DOHH2 (cell line): Measurements from ENCODE around the gene CRHR1.

Source experiments
- EZH2phosphoT487 ChIP-seq: fragments of 200-600 bp; sonication (generic); IDR thresholded peaks from 2 replicates; pipeline ENCODE4 v1.6.1; 2017; ENCODE audit warnings: borderline replicate concordance, mild to moderate bottlenecking, antibody characterized with exemption, low read length, moderate library complexity, mixed read lengths
- TF ChIP-seq, protein P1 (sequence below): fragments of 200-600 bp; sonication (generic); IDR thresholded peaks from one replicate; pipeline ENCODE4 v1.5.1; 2014; ENCODE audit warnings: antibody characterized with exemption, mild to moderate bottlenecking, low read depth, low read length; ENCODE audit not compliant: poor library complexity, severe bottlenecking

DNA sequence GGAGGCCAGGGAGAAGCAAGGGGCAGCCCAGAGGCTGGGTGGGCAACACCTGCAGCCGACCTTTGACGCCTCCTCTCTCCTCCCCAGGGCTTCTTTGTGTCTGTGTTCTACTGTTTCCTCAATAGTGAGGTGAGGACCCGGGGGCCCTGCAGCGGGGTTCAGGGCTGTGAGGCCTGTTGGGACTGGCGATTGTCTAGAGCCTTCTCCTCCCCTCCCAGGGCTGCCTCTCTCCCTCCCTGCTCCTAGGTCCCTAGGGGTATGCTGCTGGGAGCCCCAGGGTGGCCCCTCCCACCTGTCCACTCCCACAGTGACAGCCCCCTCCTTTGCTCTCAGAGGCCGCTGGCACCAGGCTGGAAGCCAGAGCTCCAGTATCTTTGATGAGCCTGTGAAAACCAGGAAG, 49.8 kb downstream of the CRHR1 start:
- TF ChIP-seq, protein P1, sequence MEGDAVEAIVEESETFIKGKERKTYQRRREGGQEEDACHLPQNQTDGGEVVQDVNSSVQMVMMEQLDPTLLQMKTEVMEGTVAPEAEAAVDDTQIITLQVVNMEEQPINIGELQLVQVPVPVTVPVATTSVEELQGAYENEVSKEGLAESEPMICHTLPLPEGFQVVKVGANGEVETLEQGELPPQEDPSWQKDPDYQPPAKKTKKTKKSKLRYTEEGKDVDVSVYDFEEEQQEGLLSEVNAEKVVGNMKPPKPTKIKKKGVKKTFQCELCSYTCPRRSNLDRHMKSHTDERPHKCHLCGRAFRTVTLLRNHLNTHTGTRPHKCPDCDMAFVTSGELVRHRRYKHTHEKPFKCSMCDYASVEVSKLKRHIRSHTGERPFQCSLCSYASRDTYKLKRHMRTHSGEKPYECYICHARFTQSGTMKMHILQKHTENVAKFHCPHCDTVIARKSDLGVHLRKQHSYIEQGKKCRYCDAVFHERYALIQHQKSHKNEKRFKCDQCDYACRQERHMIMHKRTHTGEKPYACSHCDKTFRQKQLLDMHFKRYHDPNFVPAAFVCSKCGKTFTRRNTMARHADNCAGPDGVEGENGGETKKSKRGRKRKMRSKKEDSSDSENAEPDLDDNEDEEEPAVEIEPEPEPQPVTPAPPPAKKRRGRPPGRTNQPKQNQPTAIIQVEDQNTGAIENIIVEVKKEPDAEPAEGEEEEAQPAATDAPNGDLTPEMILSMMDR, result no peak
- no peak for TF ChIP-seq EZH2phosphoT487
